ENCODE measurements around the gene NIN.

GRCh38 chr14:50758305-50758704 is 72.7 kb downstream of the NIN start:
- TF ChIP-seq CTCF (IDR thresholded peaks at IDR 0.05) (no peak), POLR2A (IDR thresholded peaks at IDR 0.05) (no peak)
